Omental fat pad (tissue), 4 donors: ENCODE data around the gene SNX30. TPM values are rescaled to one million over a fixed set of nuclear protein-coding genes. Genes with fewer than 3 reads are reported as not detected.

Source experiments
- ATAC-seq: fragments of 150-250 bp; one replicate; pipeline ENCODE4 v1.9.1; 2016; ENCODE audit warnings: mild to moderate bottlenecking, moderate library complexity; ENCODE audit not compliant: low FRiP score
- DNase-seq: peaks from one replicate; pipeline ENCODE4 v3.0.0-alpha.2; 2019; ENCODE audit warnings: low spot score
- CTCF ChIP-seq, 3 donors: fragments of 450-650 bp; IDR thresholded peaks; one replicate each; pipeline ENCODE4 v1.5.1; 2016 to 2017; ENCODE audit warnings: antibody characterized with exemption in 3 of 3, mild to moderate bottlenecking in 3 of 3, moderate library complexity in 2 of 3
- total RNA-seq, 4 donors: library from RNA; depleted of rRNA; stranded (reverse); fragments of >200 nt; gene quantifications; one replicate each; pipeline ENCODE4 v1.1.0, GENCODE V29; 2016

SNX30 gene
- total RNA-seq, 4 donors from 2014 or later, result 8.9 to 27.5 (median 11.6) TPM

GRCh38 chr9:112914524-112914923 is 164.0 kb downstream of the SNX30 start:
- ATAC-seq (no peak), DNase-seq (no peak)
- no peak for TF ChIP-seq CTCF (IDR thresholded peaks at IDR 0.05)

DNA sequence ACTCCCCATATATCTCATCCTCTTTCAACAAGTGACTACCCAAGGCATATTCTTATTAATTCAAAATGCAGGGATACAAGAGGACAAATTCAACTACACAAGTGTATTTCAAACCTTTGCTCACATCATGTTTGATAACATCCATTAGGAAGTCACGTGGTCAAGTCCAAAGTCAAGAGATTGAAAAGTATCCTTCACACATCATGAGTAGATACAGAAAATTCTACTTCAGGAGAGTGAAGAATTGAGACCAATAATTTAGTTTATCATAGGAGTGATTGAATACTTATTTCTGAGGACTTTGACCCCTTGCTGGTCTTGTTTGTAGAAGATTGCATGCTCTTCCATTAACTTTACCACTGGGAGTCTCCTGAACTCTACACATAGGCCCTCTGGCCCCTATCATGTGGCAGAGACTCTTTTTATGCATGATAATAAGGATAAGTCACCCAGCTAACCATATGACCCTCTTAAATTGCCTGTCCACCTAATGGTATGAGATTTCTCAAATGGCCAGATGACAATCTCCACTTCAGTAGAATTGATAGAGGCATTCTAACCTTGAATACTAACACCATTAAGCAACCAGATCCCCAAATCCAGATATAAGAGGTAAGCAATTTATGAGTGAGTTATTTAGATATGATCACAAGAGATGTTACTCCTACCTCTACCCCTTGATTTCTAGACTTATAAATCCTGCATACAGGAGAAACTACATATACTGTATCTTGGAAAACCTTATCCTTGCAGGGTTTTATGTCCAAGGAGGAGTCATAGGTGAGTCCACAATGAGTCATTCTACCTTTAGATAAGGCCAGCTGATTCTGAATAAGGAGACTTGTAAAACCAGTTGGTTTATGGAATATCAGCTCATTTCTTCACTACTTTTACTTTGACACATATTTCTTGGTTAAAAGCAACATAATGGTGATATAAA is 166.8 kb downstream of the SNX30 start:
- ATAC-seq, result no peak
- DNase-seq, result no peak
- no peak for TF ChIP-seq CTCF (IDR thresholded peaks at IDR 0.05)

DNA sequence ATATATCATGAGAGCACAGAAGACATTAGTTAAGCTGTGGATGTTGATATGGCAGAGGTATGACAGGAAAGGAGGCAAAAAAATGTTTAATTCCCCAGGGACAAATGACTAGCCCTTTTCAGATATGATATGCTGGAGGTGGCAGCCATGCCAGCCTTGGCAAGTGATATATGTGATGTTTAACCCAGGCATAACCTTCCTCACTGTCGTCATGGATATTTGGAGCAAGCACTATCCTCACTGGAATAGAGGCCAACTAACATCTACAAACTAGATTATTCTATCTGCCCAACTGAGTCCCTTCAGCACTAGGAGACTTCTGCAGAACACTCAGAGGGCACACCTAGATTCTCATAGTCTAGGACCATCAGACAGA is 167.4 kb downstream of the SNX30 start:
- TF ChIP-seq CTCF (IDR thresholded peaks at IDR 0.05), result no peak
- ATAC-seq, result no peak

DNA sequence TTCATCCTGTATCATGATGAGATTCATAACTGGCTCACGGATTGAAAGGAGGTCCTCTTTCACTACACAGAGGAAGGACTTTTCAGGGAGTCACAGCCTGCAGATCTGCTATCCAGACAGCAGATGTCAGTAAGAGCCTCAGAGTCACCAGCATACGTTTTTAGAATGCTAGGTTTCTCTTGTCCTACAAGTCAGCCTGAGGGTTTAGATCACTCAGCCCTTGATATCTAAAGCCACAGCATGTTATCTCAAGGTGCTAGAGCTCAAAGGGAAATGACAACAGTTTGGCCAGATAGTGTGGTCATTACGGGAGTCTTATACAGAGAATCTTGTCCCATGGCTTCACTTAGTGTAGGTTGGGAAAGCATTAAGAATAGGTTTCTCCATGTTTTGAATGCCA is 171.0 kb downstream of the SNX30 start:
- ATAC-seq (no peak), DNase-seq (no peak)
- no peak for TF ChIP-seq CTCF (IDR thresholded peaks at IDR 0.05)

More for the DNA sequence above, 167.4 kb downstream of the SNX30 start:
- no peak for DNase-seq

Other genes starting within 250 kb of the SNX30 start
- 10 to 100 TPM; 11.2 to 16.1 (median 13.6) TPM for gene INIP, start 32.6 kb upstream of the SNX30 start, total RNA-seq
- gene SLC46A2, start 140.1 kb downstream of the SNX30 start, total RNA-seq, result 1 to 10 TPM in 1 of 4 donors, under 1 TPM in 1, not detected in 2; 0.36 to 1.3 TPM